NCI-H82 (cell line): Measurements from ENCODE around the gene RBM33.
A peak's percentile ranks its signal among the peaks of the same experiment; 100 is the strongest.

Experiments used
- DNase-seq: peaks from one replicate; lab custom pipeline; 2025; lab: John Stamatoyannopoulos, UW

Gene RBM33

DNA sequence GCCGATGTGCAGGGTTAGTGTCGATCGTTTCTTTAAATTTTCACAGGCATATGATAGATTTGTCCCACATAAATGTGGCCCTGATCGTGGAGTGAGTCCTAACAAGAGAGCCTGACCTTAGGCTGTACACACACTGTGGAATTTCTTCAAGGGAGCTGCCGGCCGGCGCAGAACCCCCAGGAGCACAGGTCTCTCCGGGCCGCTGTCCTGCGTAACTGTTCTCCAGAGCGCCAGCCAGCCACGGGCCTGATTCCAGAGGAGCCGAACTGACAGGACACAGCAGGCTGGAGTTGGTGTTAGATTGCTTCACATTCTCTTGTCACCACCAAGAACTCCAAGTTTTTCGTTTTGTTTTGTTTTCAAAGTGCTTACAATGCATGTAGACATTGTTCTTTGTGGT, 130.5 kb downstream of the RBM33 start:
- no peak for DNase-seq

DNA sequence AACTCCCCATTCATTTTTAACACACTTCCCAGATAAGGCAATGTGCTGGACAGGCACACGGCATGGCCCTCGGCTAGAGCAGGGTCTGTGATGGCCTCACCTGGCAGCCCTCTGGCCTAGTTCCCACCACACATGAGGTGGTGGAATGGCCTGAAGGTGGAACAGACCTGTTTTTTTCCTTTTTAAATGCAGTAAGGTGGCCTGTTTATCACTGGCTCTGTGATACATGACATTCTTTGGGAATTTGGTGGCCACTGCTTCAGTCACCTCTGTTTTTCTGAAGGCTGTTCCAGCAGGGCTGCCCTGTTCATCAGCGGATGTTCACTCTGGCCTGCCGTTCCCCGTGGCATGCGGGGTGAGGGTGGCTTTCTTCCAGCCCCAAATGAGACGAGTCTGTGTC, 131.2 kb downstream of the RBM33 start:
- no peak for DNase-seq

DNA sequence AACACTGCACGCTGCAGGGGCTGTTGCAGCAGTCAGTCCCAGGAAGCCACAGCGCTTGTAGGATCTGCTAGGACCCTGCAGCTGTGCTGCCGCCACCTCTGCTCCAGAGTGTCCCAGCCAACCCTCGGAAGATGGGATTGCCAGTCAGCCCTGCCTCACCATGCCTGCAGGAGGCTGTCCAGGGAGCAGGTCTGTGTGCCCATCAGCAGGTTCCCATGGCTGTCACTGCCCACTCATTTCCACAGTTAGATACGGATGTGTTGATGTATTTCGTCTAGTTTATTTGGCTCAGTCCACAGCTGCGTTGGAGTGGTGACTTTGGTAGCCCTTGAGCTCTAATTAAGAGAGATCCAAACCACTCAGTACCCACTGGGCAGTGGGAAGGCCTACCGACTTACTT, 132.1 kb downstream of the RBM33 start:
- DNase-seq, result no peak

DNA sequence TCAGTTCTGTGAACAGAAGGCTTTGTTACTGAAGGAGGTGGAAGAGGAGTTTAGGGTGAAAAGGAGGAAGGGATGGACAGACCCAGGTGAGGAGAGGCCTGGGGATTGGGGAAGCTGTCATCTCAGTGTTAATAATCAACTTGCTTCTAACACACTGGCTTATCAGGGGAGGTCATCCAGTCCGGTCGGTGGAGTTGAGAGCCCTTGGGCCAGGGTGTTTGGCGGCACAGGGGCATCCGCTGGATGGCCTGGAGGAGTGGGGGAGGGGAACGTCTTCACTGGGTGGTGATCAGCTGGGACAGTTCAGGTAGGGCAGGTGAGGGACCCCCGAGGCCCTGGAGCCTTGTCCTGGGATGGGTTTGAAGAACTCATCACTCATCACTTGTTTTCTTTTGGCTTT, 133.9 kb downstream of the RBM33 start:
- no peak for DNase-seq

DNA sequence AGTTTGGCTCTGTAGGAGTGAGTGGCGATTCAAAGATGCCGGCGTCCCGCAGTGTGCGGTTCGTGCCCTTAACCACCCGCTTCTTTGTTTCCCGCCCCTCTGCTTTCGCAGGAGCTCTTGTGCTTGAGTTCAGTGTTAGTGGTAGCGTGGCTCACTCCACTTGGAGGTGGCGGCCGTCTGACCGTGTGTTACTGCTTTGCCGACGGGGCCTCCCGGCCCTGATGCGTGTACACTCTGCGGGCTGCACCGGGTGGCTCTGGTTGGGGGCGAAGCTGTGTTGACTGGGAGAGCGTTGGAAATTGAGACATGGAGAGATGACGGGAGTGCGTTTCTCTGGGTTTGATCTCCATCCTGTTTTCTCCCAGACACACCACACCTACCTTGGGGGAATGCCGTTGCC, 136.4 kb downstream of the RBM33 start:
- DNase-seq, result no peak

DNA sequence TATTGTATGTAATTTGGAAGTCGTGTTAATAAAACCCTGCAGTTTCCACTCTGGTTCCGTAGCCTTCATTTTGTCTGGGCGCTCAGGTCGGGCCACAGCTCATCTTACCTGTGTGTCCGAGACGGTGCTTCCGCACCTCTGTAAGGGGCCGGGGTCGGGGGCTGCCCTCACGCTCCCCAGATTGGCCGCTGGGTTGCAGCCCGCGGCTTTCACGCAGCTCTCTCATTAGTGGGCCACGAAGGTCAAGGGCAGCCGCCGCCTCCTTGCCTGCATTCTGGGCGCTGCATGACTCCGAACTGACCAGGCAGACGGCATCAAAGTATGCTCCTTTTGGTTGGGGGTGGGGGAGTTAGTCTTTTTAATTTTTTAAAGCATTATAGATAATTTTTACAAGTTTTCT, 137.0 kb downstream of the RBM33 start:
- no peak for DNase-seq

DNA sequence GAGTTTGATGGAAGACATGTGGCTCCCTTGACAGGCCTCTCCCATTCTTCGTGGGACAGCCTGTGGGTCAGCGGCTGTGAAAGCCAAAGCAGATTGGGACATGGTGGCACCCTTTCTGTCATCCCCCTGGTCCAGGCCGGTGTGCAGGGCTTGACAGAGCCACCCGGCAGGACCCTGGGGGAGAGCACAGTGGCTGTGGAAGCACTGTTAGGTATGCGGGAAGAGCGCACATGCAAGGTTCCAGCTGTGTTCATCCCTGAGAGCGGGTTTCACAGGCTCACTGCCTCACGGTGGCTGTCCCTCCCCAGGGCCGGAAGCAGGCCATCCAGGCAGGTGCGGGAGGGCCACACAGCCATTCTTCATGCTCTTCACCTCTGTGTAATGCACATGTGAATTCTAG, 138.0 kb downstream of the RBM33 start:
- DNase-seq, result no peak

DNA sequence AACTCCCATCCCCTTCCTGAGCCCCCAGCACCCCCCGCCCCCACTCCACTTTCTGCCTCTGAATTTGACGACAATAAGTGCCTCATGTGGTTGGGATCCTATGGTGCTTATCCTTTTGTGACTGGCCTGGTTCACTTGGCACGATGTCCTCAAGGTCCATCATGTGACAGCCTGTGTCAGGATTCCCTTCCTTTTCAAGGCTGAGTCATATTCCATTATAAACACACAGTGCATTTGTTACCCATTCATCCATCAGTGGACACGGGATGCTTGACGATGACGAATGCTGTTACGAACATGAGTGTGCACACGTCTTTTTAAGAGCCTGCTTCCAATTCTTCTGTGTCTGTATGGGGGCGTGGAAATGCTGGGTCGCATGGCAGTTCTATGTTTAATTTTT, 141.1 kb downstream of the RBM33 start:
- DNase-seq, result no peak

DNA sequence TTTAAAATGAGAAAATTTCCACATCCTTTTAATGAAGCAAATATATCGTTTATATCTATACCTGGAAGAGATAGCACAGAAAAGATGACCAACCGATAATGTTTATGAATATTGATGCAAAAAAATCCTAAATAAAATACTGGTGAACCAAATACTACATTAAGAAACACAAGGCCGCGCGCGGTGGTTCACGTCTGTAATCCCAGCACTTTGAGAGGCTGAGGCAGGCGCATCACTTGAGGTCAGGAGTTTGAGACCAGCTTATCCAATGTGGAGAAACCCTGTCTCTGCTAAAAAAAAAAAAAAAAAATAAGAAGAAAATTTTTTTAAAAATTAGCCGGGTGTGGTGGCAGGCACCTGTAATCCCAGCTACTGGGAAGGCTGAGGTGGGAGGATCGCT, 142.0 kb downstream of the RBM33 start:
- DNase-seq, result no peak

DNA sequence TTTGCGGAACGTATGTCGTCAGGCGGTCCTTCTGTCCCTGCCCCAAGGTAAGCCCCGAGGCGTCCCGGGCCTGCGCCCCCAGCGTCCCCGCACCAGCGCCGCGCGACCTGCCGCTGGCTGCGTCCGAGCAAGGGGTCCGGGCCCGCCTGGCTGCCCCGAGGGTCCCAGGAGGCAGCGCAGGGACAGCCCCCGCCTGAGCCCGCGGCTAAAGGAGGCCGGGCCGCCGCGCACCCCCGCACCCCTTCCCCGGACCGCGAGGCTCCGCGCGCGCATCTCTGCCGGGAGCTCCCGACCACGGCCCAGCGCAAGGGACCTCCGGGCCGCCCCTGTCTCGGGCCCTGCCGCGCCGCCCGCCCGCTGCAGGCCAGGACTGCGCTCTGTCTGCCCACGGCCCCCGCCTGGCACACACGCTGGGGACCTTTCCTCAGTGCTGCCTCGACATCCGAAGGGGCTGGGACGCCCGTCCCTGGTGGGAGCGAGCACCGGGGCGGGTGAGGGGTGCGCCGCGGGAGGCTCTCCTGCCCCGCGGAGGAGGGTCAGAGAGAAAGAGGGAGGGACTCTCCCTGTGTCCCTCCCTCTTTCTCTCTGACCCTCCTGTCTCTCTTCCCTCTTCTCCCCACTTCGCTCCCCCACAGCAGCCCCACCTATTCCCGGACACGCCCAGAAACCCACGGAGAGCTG, 142.8 kb downstream of the RBM33 start:
- no peak for DNase-seq

DNA sequence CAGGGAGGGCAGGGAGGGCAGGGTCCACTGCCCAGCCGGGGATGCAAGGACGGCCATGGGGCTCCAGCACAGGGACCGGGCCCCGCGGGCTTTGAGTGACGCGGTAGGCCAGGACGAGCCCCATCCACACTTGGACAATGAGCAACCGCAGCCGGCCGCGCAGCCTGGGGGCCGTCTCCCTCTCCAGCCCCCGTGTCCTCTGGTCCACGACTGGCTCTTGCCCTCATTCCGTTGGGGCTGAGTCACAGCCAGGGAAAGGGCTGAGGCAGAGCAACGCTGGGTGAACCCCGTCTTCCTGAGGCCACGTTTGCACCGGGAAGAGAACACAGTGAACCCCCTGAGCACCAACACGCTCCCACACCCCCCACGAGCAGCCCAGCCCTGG, 144.1 kb downstream of the RBM33 start:
- DNase-seq, result no peak

DNA sequence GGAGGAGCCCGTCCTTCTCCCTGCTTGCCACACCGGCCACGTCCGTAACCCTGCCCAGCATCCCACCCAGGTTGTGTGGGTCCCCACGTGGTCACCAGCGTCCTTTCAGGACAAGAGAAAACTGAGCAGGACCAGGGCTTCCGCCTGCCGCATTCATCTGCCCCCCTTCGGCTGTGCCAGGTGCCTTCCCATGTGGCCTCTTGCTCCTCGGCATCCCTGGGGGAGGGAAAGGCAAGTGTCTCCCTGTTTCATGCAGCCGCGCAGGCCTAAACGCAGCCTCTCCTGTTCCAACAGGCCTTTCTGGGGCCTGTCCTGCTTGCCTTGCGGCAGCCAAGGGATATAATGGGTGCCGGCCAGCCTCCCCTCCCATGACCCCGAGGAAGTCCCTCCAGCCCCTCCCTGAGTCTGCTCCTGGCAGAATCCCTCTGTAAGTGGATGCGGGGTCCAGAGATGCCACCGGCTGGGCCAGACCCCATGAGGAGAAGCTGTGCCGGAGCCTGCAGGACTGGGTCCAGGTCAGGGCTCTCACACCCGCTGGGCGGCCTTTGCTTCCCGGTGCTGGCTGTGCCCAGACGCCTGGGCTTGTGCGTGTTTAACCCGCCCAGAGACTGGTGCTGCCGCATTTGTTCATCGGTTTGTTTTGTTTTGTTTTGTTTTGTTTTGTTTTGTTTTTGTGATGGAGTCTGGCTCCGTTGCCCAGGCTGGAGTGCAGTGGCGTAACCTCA, 144.7 kb downstream of the RBM33 start:
- no peak for DNase-seq

DNA sequence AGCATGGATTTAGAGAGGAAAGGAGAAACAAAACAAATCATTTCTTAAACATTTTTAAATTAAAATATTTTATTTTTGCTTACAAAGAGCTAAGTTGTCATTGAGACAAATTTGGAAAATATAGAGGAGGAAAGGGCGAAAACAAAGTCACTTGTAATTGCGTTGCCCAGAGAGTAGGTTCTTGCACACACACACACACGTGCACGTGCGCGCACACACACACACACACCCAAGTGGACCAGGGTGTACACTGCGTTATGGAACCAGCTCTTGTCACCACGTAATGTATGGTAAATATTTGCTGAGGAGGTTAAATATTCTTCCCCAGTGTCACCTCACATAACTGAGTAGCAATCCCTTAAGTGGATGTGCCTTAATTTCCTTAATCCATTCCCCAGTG, 146.2 kb downstream of the RBM33 start:
- no peak for DNase-seq

DNA sequence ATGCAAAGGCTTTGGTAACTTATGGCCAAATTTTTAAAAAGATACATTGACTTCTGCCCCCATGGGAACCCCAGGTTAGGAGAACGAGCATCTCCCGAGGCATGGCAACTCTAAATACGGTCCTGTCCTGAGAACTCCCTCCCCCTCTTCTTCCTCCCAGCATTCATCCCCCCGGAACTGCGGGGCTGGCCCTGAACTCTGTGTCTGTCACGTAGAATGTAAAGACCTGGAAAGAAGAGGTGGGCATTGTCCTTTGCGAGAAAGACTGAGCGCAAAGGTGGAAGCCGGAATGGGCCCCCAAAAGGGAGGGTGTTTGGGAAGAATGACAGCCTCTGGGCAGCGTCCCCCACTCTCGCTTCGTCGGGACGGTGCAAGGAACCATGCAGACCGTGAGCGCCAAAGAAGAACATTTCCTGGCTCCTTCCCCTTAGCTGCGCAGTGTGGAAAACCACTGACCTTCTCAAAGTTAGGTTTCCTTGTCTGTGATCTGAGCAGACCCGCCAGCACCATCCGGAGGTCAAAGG, 146.8 kb downstream of the RBM33 start:
- DNase-seq, result no peak

DNA sequence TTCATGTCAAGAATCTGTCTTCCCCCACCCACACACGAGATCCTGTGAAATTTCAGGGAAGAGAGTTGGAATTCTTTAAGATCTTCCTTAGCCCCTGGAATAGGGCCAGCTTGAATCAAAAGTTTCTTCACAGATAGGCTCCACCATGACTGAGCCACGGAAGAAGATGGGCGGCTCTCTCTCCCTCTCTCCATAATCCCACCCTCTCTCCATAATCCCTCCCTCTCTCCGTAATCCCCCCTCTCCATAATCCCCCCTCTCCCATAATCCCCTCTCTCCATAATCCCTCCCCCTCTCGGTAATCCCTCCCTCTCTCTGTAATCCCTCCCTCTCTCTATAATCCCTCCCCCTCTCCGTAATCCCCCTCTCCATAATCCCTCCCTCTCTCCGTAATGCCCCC, 147.4 kb downstream of the RBM33 start:
- peak; percentile 32 for DNase-seq

DNA sequence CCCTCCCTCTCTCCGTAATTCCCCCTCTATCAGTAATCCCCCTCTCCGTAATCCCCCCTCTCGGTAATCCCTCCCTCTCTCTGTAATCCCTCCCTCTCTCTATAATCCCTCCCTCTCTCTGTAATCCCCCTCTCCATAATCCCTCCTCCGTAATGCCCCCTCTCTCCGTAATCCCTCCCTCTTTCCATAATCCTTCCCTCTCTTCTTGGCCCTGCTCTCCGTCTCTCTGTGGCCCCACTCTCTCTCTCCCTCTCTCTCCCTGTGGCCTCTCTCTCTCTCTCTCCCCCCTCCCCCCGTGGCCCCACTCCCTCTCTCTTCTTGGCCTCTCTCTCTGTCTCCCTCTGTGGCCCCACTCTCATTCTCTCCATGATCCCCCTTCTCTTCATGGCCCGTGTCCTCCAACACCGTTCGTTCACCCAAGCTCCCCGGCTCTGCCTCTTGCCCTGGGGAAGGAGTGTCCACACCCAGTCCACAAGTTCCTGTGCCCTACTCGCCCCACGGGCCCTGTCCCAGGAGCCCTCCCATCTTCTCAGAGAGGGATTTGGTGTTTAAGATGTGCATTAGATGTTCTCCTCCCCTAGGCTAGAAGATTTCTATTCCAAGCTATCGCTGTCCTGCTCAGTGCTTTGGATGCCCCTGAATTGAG, 148.0 kb downstream of the RBM33 start:
- DNase-seq, result no peak

DNA sequence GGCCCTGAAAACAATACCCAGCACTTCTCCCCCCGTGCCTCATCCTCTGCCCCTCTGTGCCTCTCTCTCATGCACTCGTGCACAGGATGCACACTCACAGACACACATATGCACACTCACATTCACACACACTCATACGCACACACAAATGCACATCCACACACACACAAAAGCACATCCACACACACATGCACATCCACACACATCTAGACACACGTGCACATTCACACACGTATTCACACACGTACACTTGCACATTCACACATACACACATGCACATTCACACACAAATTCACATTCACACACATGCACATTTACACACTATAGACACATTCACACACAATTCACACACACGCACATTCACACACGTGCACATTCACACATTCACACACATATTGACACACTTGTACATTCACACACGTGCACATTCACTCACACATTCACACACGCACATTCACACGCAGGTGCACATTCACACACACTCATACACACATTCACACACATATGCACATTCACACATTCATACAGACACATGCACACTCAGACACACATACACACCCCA, 148.6 kb downstream of the RBM33 start:
- DNase-seq, result no peak

DNA sequence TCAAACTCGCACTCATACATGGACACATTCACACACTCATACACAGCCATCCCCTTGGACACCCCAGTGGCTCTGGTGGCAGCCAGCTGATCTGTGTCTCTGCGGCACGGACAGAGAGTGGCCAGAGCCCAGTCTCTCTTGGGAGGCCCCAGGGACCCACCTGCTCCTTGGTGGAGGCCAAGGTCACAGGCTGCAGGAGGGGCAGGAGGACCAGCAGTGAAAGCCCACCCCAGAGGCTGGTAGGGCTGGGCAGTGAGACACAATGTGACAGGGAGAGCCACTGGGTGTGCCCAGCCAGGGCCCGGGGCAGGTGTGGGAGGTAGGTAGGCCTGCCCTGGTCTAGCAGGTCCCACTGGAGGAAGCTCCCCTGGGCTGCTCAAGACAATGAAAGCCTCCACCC, 149.3 kb downstream of the RBM33 start:
- no peak for DNase-seq

DNA sequence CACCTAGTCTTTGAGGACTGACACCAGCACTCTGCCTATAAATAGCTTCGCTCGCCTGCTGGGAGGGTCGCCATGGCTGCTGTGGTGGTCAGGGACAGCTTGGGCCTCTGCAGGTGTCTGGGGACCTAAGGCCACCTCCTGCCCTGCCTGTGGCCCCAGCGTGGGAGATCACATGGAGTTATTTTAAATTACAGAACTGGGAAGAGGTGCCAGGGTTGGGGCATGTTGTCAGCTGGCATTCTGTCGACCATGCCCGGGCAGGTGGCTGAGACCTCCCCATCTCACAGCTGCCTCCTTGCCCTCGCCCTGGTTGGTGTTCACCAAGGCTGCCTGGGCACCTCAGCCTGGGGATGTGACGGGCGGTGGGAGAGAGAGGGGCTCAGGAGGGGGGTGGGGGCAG, 149.7 kb downstream of the RBM33 start:
- DNase-seq, result no peak

DNA sequence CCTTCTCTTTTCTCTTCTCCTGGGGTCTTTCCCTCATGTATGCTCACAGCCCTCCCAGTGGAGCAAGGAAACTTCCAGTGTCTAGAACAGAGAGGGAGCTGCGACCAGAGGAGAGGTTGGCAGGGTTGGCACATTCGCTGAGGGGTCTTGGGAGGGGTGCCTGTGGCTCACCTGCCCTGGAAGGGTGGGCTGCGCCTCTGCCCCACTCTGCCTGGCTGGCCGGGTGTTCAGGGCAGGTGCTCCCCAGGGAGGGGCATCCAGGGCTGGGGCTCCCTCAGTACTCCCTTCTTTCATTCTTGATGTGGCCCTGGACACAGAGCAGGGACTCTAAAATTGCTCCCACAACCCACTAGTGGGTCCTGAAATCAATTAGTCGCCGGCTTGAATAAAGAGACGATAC, 150.9 kb downstream of the RBM33 start:
- DNase-seq, result no peak

DNA sequence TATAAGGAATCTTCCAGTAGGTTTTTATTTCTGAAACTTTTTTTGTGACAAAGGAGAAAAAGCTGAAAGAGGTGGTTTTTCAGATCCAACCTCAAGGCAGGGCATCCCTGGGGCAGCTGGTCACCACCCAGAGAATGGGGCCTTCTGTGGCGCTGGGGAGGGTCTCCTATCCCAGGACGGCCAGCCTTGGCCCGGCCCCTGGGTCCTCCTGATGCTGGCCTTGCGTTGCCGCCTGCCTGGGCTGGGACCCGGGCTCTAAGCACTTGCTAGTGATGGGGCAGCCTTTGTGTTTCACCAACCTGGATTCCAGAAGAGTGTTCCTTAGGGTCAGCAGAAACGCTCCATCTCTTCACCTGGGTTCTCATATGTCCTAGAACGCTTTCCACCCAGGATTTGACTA, 151.5 kb downstream of the RBM33 start:
- DNase-seq, result no peak

DNA sequence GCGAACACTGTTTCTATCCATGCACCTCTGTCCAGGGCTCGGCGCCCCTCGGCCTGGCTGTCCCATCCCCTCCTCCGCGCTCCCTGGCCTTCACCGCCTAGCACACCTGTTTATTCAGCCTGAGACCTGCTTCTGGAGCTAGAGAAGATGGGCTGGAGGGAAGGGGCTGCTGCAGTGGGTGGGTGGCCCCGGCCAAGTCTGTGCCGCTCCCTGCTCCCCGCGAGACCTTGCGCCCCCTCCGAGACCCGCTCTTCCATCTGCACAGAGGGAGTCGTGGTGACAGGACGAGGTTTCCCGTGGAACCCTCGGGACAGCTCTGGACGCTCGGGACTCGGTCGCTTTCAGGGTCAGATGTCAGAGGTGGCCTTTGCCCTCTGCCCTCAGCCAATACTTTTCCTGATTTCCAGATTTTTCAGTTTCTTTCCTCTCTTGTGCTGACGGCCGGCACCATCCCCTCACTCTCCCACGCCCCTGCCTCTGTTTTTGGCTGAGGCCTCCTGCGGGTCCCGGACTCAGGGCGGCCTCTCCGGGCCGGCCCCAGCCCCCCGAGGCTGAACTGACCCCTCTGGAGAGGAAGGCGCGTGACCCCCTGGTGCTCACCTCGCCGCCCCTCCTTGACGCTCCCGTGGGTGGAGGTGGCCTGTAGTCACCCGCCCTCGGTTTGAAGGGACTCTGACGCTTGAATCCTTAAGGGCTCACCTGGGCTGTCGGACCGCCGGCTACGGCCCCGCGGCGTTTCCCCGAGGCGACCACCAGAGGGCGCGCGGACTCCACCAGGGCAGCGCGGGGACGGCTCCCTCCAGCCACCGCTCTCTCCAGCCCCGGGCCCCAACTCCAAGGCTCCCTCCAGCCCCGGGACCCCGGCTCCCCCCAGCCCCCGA, 152.2 kb downstream of the RBM33 start:
- DNase-seq, result peak; percentile 37
